NCI-H748 (cell line): Measurements from ENCODE around the gene INPP5K.
A peak's percentile ranks its signal among the peaks of the same experiment; 100 is the strongest.

Source experiments
- DNase-seq: peaks from one replicate; lab custom pipeline; 2025; ENCODE audit not compliant: unreplicated experiment; lab: John Stamatoyannopoulos, UW

Gene INPP5K

DNA sequence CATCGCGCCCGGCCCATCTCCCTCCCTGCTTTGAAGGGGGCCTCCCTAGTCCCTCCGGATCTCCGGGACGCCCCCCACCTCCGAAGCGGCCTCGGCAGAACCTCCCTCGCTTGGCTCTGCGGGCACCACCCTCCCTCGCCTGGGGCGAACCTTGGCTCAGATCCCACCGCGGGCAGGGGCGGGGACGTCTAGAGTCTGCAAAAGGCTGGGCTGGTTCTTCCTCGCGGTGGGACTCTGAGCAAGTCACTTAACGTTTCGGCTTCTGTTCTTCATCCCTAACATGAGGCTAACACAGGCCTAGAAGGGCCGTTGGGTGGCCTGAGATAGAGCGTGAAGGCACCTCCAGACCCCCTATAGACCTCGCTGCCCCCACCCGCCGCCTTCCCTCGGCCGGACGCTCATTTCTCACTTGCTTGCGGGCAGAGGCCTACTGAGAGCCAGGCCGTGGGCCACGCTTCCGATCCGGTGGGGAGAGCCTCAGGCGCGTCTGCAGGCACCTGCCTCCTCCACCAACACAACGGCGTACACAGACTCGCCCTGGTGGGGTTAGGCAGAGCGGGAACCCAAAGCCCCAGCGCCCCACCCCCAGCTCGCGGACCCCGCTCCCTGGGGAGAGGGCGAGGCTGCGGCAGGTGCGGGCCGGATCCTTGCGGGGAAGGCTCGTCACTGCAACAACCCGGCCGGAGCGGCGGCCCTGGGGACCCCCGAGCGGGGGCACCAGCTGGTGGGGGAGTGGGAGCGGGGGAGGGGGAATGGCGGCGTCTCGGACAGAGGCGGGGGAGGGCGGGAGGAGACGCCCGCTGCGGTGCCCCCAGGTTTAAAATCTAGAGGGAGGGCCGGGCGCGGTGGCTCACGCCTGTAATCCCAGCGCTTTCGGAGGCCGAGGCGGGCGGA lies 29.4 kb downstream of the INPP5K start:
- peak; percentile 82 for DNase-seq

DNA sequence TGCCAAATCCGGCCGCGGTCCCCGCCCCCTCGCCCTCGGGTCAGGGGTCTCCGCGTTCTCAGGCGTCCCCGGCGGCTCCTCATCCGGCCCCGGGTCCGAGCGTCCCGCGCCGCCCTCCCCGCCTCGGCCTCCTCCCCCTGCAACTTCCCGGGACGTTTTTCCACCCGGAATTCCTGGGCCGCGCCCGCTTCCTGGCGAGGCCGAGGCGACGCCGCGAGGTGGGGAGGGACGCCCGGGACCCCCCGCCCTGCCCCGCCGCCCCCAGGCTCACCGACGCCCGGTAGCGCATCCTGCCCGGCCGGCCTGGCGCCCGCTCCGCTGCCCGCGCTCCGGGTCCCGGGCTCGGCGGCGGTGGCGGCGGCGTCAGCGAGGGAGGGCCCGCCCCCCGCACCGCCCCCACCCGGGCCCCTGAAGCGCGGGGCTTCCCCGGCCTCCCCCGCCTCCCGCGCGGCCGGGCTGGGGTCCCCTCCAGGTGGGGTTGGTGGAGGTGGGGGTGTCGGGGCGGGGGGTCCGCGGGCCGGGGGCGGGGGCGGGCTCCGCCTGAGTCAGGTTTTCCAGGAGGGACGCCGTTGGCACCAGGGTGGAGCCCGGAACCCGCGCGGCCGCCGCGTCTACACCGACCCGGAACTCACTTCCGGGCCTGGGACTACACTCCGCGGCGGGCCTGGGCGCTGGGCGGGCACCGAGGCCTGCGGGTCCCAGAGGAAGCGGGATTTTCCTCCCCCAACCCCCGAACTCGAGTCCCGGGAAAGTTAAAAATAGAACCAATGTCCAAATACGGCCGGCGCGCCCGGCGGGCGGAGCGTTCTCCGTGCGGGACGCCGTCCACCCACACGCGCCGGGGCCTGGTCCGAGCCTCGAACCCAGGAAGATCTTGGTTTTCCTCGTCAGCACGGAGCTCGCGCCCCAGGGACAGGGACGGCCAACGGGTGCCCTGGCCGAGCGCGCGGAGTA lies 30.7 kb downstream of the INPP5K start:
- peak; percentile 62 for DNase-seq

DNA sequence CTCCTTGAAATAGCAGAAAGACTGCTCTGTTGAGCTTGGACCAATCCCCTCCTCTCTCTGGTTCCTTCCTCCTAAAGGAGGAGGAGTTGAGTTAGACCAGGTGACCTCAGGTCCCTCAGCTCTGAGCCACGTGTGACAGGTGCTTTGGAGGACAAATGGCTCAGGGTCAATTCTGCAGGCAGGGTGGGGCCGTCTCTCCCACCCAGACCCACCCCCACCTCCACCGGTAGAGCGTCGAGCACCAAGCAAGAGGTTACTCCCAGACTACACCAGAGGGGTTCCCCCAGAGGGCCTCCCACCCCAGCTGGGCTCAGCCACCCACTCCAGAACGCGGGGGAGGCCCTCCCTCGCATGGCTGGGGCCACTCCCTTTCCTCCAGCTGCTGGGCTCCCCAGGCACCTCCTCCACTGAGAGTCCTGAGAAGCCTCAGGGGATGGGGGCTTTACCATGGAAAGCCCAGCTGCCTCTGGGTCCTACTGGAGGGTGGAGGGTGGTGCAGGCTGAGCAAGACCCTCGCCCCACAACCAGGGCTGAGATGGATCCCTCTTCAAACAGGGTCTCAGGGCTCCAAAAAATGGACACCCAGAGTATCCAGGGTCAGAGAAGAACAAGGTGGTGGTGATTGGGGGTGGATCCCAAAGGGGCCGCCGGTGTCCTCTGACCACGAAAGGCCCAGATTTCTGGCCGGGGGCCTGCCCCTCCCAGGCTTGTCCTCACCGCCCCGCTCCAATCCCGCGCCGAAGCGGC lies 31.6 kb downstream of the INPP5K start:
- peak; percentile 81 for DNase-seq

DNA sequence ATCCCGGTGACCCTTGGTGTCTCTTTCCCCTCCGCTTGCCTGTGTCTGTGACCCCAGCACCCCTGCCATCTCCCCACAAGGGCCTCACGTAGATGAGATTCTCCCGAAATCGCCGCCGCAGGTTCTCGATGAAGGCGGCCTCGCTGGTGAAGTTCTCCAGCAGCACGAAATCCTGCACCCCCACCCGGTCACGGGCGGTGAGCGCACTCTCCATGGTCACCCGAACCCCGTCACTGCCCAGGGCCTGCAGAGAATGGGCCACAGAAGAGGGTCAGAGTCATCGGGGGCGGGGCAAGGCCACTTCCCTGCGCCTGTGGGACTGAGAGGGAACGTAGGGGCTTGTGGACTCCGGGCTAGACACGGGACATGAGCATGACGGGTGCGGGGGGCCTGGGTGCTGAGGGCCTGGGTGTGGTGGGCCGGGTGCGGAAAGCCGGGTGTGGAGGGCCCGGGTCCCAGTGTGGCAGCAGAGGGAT lies 32.3 kb downstream of the INPP5K start:
- DNase-seq, result no peak

DNA sequence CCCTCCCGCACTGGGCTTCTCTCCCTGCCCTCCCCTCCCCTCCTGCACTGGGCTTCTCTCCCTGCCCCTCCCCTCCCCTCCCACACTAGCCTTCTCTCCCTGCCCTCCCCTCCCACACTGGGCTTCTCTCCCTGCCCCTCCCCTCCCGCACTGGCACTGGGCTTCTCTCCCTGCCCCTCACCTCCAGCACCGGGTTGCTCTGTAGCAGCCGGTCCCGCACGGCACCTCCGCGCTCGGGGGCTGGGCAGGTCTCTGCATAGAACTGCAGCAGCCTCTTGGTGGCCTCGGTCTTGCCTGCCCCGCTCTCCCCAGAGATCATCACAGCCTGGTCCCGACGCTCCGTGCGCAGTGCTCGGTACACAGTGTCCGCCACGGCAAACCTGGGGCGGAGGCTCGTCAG lies 33.7 kb downstream of the INPP5K start:
- no peak for DNase-seq

DNA sequence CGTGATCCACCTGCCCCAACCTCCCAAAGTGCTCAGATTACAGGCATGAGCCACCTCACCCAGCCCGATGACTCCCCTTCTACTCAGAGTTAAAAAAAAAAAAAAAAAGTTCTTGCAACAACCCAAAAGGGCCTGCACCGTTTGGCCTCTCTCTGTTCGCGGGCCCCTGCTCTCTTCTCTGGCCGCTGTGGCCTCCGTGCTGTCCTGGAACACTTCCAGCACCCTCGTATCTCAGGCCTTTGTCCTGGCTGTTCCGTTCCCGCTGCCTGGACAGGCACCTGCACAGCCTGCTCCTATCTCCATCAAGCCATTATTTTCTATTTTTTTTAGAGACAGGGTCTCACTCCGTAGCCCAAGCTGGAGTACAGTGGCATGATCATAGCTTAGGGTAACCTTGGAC lies 34.7 kb downstream of the INPP5K start:
- no peak for DNase-seq

DNA sequence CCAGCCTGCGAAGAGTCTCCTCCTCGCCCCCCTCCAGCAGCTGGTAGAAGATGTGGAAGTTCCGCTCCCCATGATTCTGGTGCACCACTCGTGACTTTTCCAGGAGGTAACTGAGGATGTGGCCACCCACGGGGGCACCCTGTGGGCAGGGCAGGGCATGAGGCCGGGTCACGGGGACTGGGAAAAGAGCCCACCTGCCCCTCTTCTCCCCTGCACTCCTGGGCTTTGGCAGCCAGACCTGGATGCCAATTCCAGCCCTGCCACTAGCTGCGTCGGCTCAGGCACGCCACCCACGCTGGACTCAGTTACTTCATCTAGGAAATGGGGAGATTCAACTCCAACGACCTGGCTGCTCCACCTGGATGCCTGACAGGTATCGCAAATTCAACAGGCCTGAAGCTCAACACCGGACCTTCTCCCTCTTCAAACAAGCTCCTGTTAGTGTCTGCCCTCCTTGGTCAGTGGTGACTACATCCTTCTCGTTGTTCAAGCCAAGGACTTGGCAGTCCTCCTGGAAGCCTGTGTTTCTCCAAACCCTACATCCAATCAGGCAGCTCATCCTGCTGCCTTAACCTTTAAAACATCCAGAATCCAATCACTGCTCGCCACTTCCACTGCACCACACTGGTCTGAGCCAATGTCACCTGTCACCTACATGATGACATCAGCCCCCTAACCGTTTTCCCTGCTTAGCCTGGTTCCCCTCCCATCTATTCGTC lies 35.5 kb downstream of the INPP5K start:
- no peak for DNase-seq

DNA sequence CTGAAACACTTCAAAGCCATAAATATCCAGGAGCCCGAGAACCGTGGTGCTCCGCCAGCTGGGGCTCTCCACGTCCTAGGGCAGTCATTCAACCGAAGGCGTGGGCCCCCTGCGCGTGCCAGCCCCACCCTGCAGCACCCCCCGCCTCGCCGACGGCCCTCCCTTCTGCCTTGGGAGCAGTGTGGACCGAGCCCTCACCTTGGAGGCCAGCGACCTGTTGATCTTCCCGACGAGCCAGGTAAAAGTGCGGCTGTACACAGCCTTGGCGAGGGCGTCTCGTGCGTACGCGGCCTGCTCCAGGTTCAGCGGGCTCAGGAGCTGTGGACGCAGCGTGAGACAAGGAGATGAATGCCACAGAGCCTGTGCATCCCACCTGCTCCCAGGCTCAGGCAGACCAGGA lies 38.0 kb downstream of the INPP5K start:
- no peak for DNase-seq

DNA sequence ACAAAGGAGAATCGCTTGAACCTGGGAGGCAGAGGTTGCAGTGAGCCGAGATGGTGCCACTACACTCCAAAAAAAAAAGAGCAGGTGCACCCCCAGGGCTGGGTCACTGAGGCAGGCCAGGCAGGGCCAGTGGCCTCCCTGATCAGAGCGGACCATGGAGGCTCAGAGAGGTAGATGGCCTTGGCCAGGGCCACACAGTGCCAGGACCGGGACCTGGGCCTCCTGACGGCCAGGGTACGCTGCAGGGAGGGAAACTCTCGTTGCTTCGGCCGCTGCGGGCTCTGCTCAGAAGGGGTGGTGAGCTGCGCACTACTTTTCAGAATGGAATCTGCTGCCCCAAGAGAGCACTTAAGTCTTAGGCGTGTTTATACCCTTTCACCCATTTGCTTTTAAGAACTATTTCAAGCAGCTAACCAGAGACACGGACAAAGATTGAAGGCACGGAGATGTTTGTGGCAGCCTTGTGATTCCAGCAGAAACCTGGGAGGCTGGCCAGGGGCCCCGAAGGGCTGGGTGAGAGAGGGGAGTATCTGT lies 41.0 kb downstream of the INPP5K start:
- DNase-seq, result no peak

DNA sequence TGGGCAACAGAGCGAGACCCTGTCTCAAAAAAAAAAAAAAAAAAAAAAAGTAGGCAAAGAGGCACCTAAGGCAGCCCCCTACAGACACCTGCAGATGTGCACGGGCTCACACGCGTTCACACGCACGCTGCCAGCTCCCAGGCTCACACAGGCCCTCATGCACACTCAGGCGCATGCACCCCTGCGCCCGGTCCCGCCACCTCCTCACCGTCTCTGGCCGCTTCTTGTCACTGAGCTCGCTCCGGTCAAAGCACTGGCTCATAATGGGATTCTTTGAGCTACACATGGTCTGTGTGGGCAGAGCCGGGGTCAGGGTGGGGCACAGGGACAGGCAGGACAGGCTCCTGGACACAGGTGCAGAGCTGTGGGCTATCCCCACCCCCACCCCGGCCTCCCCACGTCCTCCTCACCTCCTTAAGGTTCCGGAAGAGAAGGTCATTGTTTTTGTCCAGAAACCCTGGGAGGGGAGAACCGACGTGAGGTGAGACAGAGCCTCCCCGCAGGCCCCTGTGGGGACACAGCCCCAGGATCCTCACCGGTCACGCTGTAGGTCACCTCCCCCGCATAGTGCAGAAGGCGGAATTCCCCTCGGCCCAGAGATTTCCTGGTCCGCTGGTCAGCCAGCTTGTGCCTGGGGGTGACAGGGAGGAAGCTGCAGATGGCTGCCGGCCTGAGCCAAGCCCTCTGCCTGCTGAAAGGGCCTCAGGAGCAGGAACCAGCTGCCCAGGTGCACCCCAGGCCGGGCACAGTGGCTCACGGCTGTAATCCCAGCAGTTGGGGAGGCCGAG lies 41.8 kb downstream of the INPP5K start:
- DNase-seq, result no peak

DNA sequence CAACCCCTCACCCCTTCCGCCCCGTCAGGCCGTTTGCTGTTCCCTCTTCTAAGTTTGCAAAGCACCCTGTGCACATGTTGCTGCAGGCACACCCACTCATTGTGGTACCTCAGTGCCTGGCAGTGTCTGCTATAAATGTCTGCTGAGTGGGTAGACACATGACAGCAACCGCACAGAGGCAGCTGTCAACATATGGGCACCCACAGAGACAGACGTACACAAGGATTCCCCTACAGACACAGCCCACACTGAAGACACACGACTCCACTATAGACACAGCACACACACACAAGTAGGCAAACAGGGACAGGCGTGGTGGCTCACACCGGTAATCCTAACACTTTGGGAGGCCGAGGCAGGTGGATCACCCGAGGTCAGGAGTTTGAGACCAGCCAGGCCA lies 42.6 kb downstream of the INPP5K start:
- no peak for DNase-seq

DNA sequence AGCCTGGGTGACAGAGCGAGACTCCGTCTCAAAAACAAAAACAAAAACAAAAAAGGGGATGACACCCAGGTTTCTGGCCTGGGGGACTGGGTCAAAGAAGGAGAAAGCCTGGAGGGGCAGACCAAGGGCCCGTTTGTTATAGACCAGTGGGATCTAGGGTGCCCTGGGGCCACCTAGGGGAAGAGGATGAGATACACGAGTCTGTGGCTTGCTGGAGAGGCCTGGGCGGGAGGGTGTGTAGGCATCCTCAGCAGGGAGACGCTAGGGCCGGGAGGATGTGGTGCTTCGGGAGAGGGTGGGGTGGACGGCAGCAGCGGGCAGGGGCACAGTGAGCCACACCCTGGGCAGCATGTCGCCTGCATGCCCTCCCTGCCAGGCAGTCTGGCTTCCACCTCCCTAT lies 43.2 kb downstream of the INPP5K start:
- no peak for DNase-seq

DNA sequence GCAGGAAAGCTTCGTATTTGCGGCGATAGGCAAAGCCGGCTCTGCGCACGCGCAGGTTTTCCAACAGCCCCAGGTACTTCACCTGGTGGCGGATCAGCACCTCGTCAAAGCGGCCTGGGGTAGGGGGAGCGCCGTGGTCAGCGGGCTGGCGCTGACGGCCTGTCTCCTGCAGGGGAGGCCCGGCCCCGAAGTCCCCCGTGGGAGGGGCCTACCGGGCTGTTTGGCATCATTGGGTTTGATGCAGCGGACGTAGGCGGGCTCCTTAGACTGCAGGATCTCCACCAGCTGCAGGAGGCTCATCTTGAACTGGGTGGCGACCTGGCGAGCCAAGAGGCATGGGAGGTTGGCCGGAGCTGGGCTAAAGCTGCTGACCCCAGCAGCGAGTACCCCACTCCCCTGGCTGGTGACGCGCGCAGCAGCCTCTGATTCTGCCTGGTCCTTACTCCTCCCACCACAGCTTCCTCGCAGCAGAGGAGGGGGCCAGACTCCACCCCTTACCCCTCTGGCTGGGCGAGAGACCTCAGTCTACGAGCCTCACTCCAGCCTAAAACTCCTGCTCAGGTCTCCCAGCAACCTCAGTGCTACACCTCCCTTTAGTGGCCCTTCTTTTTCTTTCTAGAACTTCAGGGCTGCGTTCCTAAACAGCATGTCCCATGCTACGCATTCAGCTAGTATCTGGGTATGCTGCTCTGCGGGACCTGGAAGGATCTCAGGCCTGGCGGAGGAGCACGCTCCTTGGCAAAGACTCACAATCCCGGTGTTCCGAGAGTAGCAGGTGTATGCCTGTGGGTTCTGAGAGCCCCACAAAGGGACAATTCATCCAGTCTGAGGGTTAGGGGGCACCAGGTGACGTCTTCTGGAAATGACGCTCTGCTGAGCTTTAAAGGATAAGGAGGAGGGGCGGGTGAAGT lies 44.2 kb downstream of the INPP5K start:
- DNase-seq, result no peak

DNA sequence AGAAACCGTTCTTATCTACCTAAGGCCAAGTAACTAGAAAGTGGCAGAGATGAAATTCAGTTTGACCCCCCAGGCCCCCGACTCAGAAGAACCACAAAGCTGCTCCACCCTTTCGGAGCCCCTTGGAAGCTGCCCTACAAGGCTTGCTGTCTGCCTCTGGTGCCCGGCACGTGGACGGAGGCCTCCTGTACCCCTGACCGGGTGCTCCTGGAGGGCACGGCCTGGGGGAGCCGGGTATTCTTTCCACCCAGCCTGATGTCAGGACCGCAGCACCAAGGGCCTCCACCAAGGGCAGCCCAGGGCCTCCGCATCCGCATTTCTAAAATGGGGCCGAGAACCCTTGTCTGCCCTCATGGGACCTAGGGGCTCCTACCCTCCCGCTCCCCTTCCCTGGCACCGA lies 44.9 kb downstream of the INPP5K start:
- DNase-seq, result no peak

DNA sequence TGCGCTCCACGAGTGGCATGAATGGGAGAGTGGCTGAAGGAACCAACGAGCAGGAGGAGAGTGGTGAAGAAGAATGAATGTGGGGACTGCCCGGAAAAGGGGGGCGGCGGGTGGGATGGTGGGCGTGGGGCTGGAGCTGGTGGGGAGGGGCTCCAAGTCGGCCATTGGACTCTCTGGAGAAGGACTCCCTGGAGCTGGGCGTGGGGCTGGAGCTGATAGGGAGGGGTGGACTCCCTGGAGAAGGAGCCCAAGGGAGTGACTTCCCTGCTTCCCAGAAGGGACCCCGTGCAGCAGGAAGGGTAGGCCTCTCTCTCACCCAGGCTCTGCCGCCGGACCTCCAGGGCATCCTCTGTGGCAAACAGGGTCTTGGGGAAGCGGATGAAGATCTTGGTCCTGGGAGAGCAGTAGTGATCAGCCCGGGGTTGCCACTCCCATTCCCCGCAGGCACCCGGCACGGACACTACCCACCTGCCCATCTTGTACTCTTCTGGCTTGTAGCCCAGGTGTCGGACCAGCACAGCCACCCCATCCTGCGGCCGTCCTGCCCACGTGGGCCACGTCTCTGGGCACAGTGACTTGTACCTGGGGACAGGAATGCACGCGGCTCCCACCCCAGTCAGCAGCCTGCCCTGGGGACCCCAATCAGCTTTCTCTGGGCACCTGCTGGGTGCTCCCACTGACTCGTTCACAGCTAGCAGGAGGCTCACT lies 45.5 kb downstream of the INPP5K start:
- DNase-seq, result no peak

DNA sequence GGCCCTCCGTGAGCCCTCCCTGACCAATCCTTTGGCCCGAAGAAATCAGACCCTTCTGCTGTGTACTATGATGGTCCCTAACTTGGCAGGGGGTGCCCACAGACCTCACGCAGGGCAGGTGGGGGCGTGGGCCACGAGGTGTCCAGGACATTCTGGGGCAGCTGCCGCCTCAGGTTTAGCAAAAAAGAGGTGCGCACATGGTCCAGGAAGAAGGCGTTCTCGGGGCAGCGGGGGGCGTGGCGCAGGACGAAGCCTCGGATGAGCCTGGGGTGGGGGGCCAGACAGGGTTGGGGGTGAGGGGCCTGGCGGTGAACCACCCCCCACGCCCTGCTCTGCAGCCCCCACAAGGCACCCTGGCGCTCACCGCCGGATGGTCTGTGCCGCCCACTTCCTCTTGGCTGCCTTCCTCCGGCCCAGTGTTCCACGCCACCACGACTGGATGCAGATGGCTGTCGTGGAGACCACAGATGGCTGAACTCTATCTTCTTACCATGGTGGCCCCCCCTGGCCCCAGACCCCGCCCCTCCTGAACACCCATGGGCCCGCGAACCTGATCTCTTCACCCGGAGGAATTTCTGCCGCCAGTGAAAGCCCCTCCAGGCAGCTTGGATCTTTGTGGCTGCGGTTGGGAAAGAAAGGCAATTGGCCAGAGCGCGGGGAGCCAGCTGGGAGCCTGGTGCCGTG lies 46.2 kb downstream of the INPP5K start:
- no peak for DNase-seq

DNA sequence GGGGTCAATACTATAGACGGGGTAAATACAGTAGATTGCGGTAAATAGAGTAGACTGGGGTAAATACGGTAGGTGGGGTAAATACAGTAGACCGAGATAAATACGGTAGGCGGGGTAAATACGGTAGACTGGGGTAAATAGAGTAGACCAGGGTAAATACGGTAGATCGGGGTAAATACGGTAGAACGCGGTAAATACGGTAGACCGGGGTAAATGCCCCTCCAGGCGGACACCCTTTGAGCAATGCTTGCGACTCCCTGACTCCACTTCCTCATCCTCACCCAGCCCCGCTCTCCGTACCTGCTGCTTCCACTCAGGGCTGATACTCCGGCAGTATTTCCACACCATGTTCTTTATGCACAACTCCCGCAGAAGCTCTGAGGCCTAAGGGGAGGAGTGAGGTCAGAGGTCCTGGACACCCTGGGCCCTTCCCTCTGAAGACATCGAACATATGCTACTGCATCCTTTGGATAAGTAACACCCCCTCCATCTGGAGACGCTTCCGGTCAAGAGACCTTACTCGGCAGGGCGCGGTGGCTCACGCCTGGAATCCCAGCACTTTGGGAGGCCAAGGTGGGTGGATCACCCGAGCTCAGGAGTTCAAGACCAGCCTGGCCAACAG lies 47.1 kb downstream of the INPP5K start:
- DNase-seq, result no peak
